HEK293 (cell line): Measurements from ENCODE around the gene ADM2.

Source experiments
- MYNN ChIP-seq: fragments of 450-650 bp; formaldehyde crosslinking; IDR thresholded peaks from 2 replicates; pipeline ENCODE4 v1.5.1; 2016; ENCODE audit warnings: missing biosample characterization, missing genetic modification characterization, borderline replicate concordance
- OVOL3 ChIP-seq: fragments of 450-650 bp; formaldehyde crosslinking; IDR thresholded peaks from 2 replicates; pipeline ENCODE4 v1.5.1; 2016; ENCODE audit warnings: missing biosample characterization, missing genetic modification characterization
- REPIN1 ChIP-seq: fragments of 450-650 bp; formaldehyde crosslinking; IDR thresholded peaks from 2 replicates; pipeline ENCODE4 v1.5.1; 2017; ENCODE audit warnings: missing biosample characterization, missing genetic modification characterization, low read depth
- YY1 ChIP-seq: fragments of 450-650 bp; formaldehyde crosslinking; IDR thresholded peaks from 2 replicates; pipeline ENCODE4 v1.5.1; 2018; ENCODE audit warnings: missing biosample characterization, missing genetic modification characterization
- ZFP41 ChIP-seq: fragments of 450-650 bp; formaldehyde crosslinking; IDR thresholded peaks from 2 replicates; pipeline ENCODE4 v1.5.1; 2016; ENCODE audit warnings: missing biosample characterization, missing genetic modification characterization, borderline replicate concordance
- ZNF10 ChIP-seq: fragments of 450-650 bp; formaldehyde crosslinking; IDR thresholded peaks from 2 replicates; pipeline ENCODE4 v1.5.1; 2017; ENCODE audit warnings: missing biosample characterization, missing genetic modification characterization
- ZNF214 ChIP-seq: fragments of 450-650 bp; formaldehyde crosslinking; IDR thresholded peaks from 2 replicates; pipeline ENCODE4 v1.5.1; 2017; ENCODE audit warnings: missing biosample characterization, mild to moderate bottlenecking, missing genetic modification characterization, borderline replicate concordance
- ZNF529 ChIP-seq: fragments of 450-650 bp; formaldehyde crosslinking; IDR thresholded peaks from 2 replicates; pipeline ENCODE4 v1.5.1; 2017; ENCODE audit warnings: missing genetic modification characterization, missing biosample characterization; ENCODE audit not compliant: insufficient replicate concordance
- ZNF548 ChIP-seq: fragments of 450-650 bp; formaldehyde crosslinking; IDR thresholded peaks from 2 replicates; pipeline ENCODE4 v1.5.1; 2016; ENCODE audit warnings: missing biosample characterization, missing genetic modification characterization
- ZNF558 ChIP-seq: fragments of 450-650 bp; formaldehyde crosslinking; IDR thresholded peaks from 2 replicates; pipeline ENCODE4 v1.5.1; 2016; ENCODE audit warnings: missing biosample characterization, missing genetic modification characterization
- TF ChIP-seq, protein P1 (sequence below): fragments of 450-650 bp; formaldehyde crosslinking; IDR thresholded peaks from 2 replicates; pipeline ENCODE4 v1.5.1; 2016; ENCODE audit warnings: missing biosample characterization, missing genetic modification characterization
- TF ChIP-seq, protein P2 (sequence below): fragments of 450-650 bp; IDR thresholded peaks from 2 replicates; pipeline ENCODE4 v1.5.1; 2018; ENCODE audit warnings: missing biosample characterization, mild to moderate bottlenecking, missing genetic modification characterization
- TF ChIP-seq, protein P3 (sequence below): fragments of 450-650 bp; formaldehyde crosslinking; IDR thresholded peaks from 2 replicates; pipeline ENCODE4 v1.5.1; 2016; ENCODE audit warnings: missing biosample characterization, missing genetic modification characterization

DNA sequence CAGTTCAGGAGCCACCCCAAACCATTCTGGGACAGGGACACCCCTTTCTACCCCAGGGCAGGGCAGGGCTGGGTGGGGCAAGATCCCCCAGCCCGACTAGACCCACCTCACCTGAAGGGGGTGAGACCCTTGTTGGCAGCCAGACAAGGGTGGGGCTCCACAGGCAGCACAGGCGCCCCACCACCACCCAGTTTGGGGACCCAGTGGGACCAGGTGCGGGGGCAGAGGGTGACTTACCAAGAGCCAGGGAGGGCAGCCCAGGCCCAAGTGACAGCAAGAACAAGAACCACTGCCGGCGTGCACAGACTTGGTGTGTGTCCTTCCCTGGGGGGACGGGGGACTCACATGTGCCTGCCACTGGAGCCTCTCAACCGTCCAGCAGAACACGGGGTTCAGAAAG, 2.2 kb downstream of the ADM2 start:
- TF ChIP-seq MYNN (no peak), YY1 (tag by site-specific recombination) (no peak), ZNF558 (tag by site-specific recombination) (no peak), ZNF548 (tag by site-specific recombination) (no peak), REPIN1 (tag by site-specific recombination) (no peak), ZNF10 (no peak), ZNF529 (tag by site-specific recombination) (no peak), ZNF214 (tag by site-specific recombination) (no peak), ZFP41 (tag by site-specific recombination) (no peak), OVOL3 (tag by site-specific recombination) (no peak)
- TF ChIP-seq, protein P1, sequence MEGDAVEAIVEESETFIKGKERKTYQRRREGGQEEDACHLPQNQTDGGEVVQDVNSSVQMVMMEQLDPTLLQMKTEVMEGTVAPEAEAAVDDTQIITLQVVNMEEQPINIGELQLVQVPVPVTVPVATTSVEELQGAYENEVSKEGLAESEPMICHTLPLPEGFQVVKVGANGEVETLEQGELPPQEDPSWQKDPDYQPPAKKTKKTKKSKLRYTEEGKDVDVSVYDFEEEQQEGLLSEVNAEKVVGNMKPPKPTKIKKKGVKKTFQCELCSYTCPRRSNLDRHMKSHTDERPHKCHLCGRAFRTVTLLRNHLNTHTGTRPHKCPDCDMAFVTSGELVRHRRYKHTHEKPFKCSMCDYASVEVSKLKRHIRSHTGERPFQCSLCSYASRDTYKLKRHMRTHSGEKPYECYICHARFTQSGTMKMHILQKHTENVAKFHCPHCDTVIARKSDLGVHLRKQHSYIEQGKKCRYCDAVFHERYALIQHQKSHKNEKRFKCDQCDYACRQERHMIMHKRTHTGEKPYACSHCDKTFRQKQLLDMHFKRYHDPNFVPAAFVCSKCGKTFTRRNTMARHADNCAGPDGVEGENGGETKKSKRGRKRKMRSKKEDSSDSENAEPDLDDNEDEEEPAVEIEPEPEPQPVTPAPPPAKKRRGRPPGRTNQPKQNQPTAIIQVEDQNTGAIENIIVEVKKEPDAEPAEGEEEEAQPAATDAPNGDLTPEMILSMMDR (tag by site-specific recombination), result no peak
- TF ChIP-seq, protein P2, sequence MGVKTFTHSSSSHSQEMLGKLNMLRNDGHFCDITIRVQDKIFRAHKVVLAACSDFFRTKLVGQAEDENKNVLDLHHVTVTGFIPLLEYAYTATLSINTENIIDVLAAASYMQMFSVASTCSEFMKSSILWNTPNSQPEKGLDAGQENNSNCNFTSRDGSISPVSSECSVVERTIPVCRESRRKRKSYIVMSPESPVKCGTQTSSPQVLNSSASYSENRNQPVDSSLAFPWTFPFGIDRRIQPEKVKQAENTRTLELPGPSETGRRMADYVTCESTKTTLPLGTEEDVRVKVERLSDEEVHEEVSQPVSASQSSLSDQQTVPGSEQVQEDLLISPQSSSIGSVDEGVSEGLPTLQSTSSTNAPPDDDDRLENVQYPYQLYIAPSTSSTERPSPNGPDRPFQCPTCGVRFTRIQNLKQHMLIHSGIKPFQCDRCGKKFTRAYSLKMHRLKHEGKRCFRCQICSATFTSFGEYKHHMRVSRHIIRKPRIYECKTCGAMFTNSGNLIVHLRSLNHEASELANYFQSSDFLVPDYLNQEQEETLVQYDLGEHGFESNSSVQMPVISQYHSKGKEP (tag by site-specific recombination), result no peak
- TF ChIP-seq, protein P3, sequence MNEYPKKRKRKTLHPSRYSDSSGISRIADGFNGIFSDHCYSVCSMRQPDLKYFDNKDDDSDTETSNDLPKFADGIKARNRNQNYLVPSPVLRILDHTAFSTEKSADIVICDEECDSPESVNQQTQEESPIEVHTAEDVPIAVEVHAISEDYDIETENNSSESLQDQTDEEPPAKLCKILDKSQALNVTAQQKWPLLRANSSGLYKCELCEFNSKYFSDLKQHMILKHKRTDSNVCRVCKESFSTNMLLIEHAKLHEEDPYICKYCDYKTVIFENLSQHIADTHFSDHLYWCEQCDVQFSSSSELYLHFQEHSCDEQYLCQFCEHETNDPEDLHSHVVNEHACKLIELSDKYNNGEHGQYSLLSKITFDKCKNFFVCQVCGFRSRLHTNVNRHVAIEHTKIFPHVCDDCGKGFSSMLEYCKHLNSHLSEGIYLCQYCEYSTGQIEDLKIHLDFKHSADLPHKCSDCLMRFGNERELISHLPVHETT, result no peak
